ENCODE data around the gene KCNK6.
A peak's percentile ranks its signal among the peaks of the same experiment; 100 is the strongest.

KCNK6 gene

DNA sequence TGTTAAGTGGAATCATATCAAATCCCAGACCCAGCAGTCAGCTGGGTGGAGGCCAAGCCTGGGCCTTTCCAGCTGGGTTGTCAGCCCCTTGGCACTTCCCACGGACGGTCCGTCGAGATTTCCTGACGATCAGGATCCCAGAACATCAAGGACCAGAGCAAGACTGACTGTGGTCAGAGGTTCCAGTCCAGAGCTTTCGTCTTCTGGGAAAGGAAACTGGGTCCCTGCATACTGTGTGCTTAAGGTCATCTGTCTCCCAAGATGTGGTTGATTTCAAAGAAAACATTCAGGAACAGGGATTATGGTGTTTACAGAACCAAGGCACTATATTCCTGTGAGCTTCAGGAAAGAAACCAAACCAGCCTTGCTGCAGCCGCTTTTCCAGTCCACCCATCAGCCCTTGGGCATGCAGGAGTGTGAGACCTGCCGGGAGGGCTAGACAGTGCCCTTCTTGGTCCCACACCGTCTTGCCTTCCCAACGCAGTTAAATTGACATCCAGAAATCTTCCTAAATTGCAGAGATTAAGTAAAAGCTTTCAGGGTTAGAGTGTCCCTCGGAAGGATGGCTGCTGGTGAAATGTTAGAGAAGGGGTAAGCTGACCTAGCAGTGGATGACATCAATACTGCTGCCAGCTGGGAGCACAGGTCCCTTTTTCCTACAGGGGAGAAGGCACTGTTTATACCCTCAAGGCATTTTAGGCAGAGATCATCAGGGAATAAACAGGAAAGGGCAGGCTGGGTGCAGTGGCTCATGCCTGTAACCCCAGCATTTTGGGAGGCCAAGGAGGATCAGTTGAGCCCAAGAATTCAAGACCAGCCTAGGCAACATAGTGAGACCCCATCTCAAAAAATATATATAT lies 20.6 kb upstream of the KCNK6 start:
- no peak for DNase-seq

DNA sequence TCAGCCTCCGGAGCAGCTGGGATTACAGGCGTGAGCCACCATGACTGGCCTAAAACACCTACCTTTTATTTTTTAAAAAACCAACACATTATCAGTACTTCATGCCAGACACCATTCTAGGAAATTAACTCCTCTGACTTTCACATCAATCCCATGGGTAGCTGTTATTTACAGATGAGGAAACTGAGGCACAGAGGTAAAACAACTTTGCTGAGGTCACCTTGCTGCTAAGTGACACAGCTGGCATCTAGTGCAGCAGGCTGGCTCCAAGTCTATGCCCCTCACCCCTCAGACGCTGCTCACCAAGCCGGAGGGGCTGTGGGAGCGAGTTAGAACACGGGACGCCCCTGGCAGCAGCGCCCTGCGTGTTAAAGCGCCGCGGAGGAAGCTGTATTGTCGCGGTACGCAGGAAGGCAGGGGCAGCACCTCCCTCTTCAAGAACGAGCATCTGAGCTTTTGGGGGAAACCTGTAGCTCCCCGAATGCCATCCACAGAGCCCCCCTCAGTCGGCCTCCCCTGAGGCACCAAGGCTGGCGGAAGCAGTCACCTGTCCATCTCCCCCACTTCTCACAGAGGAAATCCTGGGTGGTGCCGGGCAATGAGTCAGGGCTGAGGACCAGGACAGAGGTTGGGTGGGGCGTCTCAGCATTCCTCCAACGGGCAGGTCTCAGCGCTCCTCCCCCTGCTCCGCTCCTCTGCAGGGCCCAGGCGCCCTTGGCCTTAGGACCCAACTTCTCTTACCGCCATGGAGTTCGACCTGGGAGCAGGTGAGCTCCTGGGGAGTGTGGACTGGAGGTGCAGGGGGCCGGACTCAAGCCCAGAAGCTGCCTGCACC lies 15.9 kb upstream of the KCNK6 start, which contains the start of gene C19orf33:
C19orf33 (plus strand) TSS at position 735 of the 835 bp plus-strand sequence; CDS start at position 746, 11 bp downstream.
- DNase-seq = no peak

DNA sequence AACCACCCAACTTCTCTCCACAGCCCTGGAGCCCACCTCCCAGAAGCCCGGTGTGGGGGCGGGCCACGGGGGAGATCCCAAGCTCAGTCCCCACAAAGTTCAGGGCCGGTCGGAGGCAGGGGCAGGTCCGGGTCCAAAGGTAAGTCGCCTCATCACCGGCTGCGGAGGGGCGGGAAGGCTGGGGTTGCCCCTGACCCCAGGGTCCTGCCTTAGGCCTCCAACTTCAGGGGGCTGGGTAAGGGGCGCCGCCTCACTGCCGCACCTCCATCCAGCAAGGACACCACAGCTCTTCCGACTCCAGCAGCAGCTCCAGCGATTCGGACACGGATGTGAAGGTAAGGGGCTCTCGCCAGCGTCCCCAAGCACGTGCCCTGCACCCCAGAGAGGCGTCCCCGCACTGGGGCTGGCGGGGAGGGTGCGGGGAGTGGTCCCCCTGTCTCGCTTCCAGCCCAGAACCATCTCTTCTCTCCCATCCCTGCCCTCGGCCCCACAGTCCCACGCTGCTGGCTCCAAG lies 15.2 kb upstream of the KCNK6 start:
- no peak for DNase-seq

DNA sequence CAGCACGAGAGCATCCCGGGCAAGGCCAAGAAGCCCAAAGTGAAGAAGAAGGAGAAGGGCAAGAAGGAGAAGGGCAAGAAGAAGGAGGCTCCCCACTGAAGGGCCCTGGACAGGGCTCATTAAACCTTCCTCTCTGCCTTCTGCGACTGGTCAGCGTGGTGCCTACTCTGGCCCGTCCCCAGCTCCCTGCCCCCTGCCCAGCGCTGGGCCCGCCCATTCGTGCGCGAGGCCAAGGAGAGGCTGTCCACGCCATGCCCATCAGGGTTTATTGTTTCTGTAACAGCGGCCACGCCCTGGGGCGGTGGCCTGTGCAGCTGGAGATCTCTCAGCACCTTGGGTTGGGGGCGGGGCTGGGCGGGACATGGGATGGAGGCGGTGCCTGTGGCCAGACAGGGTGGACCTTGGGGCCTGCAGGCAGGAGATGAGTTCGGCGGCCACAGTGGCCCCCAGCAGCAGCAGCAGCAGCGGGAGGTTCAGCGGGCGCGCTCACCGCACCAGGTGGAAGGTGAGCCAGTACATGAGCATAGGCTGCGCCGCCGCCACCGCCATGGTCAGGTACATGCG lies 14.7 kb upstream of the KCNK6 start:
- DNase-seq = no peak

DNA sequence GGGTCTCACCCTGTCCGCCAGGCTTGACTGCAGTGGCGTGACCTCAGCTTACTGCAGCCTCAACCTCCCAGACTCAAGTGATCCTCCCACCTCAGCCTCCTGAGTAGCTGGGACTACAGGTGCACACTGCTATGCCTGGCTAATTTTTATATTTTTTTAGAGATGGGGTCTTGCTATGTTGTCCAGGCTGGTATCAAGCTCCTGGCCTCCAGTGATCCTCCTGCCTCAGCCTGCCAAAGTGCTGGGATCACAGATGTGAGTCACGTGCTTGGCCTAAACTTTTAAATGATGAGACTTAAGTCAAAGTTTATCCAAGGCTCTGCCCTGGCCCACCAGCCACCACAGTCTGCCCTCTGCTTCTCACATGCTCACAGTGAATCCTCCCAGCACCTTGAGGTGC lies 13.4 kb upstream of the KCNK6 start:
- DNase-seq = no peak

DNA sequence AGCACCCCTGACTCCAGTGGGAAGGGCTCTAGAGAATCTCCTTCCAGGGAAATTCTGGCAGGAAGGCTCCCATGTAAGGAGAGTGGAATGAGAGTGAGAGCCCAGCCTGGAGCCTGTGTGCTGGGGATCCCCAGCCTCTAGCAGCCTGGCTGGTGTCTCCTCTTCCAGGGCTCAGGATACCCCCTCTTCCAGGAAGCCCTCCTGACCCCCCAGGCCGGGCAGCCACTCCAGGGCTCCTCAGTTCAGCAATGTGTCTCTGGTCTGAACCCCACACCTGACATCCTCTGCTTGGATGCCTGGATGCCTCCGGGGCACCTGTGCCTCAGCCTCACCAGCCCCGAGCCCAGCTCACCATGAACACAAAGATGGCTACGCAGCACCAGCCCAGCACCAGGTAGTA lies 12.6 kb upstream of the KCNK6 start:
- DNase-seq = no peak

DNA sequence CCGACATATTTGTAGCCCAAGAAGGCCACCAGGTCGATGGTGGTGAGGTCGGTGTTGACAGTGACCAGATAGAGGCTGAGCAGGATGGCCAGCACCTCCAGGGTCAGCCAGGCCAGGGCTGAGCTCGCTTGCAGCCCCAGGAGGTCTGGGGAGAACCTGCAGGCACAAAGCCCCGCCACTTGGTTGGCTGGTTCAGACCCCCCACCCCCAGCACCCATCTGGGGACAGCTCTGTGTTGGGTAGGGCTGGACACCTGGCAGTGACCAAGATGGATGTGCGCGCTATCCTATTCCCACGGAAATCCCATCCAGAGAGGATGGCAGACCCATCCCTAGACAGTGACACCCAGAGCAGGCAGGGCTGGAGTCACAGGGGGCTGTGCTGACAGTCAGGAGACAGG lies 12.0 kb upstream of the KCNK6 start:
- DNase-seq = no peak

DNA sequence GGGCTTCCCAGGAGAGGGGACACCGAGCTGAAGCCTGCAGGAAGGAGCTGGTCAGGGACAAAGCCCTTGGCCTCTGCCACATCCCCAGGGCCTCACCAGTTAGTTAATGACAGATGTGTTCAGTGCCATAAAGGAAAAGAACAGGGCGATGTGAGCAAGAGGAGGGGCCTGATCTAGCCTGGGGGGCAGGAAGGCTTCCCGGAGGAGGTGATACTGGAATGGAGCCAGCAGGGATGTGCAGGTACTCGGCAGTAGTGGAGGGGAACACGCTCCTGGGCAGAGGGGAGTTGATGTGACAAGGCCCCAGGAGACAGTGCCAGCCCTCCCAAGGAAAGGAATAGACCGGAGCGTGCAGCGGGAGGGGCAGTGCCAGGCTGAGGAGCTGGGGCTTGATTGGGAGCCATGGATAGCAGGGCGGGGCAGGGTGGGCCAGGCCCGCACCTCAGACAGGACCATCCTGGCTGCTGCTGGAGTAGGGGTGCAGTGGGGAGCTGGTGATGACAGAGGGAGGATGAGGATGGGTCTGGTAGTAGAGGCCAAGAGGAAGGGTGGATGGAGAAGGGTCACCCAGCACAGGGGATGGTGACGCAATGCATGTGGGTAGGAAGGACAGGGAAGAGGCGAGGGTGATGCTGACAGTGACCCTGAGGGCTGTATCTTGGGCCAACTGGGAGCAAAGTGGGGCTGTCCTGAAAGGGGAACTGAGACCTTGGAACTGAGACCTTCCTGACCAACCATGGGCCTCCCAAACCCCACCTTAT lies 11.5 kb upstream of the KCNK6 start:
- no peak for DNase-seq

DNA sequence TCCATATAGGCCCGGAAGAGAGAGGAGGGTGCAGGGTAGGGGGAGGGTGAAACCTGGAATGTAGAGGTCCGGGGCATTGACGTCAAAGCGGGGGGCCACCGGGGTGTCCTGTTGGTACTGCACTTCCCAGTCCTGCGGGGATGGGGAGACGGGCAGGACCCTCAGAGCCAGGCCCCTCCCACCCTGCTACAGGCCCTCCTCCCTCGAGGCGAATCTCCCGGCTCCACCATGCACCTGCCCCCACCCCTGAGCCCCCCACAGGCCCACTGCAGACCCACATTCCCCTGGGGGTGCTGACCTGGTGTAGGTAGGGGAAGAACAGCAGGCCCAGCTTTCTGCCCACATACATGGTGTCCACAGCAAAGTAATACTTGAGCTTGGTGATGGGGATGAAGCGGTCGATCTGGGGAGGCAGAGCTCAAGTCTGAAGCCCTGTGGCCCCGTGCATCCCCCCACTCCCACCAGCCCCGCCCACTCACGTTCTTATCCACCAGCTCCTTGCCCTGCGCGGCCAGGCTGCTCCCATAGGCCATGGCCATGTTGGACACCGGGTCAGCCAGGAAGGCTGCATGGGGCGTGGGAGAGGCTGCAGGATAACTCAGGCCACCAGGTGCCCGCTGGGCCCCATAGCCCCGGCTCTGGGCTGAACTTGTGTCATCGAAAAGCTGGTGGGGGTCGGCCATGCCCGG lies 10.6 kb upstream of the KCNK6 start:
- DNase-seq = no peak

DNA sequence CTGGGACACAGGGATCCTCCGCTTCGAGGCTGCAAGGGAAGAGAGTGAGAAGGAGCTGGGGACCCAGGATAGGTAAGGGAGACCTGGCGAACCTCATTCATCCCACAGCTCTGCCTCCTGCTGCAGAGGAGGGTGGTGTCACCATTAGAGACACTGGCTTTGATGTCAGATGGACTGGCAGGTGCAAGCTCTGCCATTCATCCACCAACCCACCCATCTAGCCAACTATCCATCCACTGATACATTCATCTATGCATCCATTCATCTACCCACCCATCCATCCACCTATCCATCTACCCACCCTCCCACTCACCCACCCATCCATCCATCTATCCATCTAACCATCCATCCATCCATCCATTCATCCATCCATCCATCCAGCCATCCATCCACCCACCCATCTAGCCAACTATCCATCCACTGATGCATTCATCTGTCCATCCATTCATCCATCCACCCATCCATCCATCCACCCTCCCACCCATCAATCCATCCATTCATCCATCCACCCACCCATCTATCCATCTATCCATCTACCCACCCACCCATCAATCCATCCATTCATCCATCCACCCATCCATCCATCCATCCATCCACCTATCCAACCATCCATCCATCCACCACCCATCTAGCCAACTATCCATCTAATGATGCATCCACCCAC lies 9.9 kb upstream of the KCNK6 start:
- no peak for DNase-seq

DNA sequence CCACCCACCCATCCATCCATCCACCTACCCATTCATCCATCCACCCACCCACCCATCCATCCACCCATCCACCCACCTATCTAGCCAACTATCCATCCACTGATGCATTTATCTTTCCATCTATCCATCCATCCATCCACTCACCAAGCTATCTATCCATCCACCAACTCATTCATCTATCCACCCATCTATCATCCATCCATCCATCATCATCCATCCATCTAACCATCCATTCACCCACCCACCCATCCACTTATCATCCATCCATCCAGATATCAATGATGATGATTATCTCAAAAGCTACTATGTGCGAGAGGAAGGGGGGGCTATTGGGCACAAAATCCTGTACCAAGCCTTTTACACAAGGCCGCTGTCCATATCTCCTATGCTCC lies 9.4 kb upstream of the KCNK6 start:
- DNase-seq = no peak

DNA sequence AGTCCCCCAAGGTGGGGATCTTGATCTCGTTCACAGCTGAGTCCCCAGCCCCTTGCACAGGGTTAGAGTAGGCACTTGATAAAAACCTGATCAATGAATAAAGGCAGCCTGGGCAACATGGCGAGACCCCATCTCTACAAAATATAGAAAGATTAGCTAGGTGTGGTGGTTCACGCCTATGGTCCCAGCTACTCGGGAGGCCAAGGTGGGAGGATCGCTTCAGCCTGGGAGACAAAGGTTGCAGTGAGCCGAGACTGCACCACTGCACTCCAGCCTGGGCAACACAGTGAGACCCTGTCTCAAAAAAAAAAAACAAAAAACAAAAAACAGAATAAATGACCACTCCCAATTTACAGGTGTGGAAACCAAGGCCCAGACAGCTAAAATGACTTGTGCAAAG lies 8.7 kb upstream of the KCNK6 start:
- DNase-seq = no peak

DNA sequence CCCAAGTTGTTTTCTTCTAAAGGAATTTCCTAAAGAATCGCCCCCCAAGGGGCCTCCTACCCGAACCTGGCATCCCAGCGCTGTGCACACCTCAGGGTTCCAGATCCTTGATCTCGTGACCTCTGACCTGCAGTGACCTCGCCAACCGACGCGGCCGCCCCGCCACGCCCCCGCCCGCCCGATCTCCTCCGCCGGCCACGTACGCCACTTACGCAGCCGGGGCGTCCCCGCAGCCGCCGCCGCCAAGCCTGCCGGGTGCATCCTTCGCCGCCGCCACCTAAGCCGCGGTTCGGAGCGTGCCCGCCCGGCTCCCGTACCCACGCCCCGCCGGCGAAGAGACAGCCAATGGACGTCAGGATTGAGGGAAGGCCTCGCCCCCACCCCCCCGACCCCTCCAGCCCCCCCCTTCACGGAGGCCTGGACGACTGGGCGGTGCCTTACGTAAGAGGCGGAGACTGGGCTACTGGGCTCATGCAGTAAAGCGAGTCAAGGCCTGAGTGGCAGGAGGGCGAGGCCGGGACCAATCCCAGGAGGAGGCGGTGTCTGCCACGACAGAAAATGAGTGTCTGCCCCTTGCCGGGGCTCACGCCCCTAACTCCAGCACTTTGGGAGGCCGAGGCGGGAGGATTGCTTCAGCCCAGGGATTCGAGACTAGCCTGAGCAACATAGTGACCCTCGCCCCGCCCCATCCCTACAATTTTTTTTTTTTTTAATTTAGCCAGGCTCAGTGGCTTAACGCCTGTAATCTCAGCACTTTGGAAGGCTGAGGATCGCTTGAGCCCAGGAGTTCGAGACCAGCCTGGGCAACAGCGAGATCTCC lies 3.8 kb upstream of the KCNK6 start, which contains the start of gene YIF1B:
YIF1B (minus strand) TSS at position 291 of the 820 bp plus-strand sequence; CDS start at position 261, 30 bp downstream.
- peak; percentile 99 for DNase-seq

DNA sequence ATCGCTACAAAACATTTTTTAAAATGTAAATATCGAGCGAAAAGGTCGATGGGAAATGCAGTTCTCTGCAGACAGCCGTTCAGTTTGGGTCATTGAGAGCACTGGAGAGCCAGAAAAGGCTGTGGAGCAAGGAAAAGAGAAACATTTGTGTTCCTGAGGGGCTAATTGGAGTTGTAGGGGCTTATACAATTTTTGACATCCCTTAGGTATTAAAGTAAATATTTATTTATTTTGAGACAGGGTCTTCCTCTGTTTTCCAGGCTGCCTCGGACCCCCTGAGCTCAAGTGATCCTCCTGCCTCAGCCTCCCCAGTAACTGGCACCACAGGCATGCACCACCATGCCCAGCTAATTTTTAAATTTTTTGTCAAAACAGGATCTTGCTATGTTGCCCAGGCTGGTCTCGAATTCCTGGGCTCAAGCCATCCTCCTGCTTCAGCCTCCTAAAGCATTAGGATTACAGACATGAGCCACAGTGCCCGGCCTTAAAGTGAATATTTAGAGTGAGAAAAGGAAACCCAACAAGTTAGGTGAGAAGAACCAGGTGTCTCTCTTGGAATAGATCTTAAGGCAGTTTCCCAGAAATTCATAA lies 3.1 kb upstream of the KCNK6 start:
- no peak for DNase-seq

DNA sequence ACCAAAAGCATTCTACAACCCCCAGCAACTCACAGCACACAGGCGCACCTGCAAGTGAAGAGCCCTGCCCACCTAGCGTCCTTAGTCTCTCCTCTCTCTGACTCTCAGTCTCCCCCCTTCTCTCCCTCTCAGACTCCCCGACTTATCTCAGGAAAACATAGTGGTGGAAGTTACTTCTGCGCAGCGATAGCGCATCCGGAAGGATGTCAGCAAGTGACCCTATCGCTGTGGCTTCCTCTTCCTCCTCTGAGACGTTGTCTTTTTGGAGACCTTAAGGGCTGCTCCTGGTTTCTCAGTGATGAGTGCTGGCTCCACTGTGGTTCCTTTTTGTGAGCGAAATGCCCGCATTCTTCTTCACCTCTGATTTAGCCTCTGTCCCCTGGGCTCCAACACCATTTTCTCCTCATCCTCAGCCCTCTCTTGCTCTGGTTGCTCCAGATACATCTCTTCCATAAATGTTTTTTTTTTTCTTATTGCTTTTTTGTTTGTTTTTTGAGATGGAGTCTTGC lies 2.5 kb upstream of the KCNK6 start:
- no peak for DNase-seq

DNA sequence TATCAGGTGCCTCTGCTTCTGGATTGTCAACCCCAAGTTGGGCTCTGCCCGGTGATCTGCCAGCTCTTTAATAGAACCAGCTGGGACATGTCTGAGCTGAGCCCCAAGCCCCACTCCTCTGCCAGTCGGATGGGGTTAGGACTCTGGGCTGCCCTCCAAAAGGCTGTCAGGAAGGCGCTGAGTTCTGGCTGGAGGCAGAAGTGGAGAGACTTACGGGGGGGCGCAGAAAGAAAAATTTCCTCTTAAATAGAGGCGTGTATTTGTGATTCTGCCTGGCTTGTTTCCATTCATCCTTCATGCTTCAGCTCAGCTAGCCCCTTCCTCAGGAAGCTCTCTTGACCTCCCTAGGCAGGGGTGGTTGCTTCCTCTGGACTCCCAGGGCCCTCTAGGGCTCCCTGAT lies 985 bp upstream of the KCNK6 start:
- no peak for DNase-seq

DNA sequence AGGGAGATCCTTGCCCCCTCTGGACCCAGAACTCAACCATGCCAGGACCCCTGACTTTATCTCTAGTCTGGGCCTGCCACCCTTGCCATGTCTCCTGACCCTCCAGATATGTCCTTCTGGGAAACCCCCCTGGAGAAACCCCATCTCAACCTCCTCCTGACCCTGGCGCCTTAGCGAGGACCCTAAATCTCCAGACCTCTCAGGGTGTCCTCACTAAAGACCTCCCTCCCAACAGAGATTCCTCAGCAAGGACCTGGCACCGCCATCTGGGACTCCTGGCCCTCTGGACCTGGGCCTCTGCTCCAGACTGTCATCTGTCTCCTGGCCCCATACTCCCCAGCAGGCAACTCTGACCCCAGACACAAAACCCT lies 1.3 kb downstream of the KCNK6 start:
- no peak for DNase-seq

DNA sequence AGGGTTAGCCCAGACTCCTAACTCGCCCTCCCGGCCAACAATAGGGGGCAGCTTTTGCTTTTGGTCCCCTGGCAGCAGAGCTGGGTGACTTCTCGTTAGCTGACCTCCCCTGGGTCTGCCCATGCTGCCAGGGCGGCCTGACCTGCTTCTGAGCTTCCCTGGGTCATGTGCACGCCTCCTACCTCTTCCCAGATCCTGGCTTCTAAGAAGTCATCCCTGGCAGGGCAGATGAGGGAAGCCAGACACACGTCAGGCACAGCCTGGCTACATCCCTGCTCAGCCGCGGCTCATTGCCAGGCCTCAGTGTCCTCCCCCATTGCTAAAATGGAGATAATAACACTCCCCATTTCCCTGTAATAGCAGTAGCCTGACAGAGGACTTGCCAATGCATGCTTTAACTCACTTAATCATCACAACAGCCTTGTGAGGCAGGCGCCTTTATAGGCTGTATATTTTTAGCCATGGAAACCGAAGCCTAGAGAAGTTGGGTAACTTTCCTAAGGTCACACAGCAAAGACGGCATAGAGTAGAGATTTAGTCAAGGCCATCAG lies 2.1 kb downstream of the KCNK6 start:
- no peak for DNase-seq

DNA sequence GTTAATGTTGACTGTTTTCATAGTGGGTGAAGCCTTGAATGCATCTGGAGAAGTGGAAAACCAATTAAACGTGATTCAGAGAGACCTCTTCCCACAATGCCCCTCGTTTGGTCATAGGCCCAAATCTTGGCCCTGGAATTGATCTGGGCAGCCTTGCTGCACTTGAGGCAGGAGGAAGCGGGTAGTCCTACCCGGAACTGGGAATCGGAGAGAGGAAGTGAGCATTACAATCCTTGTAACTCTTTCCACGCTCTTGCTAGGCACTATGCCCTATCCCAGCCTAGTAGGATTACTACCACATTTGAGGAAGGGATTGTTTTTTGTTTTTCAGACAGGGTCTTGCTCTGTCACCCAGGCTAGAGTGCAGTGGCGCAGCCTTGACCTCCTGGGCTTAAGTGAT lies 3.6 kb downstream of the KCNK6 start:
- DNase-seq = no peak

DNA sequence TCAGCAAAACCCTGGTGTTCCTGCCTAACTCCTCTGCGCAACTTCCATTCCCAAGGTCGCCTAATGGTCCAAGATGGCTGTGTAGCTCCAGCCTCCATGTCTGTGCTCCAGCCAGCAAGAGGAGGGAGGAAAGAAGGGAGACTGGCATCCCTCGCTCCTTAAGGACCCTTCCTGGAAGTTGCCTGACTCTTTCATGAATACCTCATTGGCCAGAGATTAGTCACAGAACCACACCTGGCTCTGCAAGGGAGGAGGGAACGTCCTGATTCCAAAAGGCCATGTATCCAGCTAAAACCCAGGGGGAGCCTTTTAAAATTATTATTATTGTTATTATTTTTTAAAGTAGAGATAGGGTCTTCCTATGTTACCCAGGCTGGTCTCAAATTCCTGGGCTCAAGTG lies 4.8 kb downstream of the KCNK6 start:
- no peak for DNase-seq

All from femur (tissue), 1 donor.